ENCODE results near the gene ZFP1. TPM values are rescaled to one million over a fixed set of nuclear protein-coding genes. Genes with fewer than 3 reads are reported as not detected.

The ZFP1 gene
- total and polyA plus RNA-seq, 2 experiments from 2014 or later, result 9.4 to 14.4 TPM

DNA sequence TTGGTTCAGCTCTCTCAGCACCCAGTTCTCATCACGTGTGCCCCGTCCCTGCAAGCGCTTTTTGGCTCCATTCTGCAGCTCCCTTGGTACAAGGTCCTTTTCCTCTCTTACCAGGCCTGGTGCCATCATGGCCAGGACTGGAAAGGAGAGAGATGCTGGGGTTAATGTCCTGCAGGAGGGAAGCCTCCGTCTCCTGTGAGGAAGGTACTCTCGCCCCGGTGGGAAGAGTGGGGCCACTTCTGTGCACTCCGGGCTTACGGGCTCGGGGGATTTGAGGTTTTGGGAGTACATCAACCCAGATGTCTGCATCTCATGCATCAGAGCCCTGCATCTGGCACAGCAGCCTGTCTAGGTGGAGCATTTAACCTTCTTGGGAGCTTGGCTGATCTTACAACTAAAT lies 48.5 kb downstream of the ZFP1 start:
- TF ChIP-seq EZH2 (IDR thresholded peaks at IDR 0.05; ENCODE audit: borderline replicate concordance) (no peak), EZH2phosphoT487 (IDR thresholded peaks at IDR 0.05; ENCODE audit: low read depth, severe bottlenecking, unreplicated experiment) (no peak)
- TF ChIP-seq, protein P1, sequence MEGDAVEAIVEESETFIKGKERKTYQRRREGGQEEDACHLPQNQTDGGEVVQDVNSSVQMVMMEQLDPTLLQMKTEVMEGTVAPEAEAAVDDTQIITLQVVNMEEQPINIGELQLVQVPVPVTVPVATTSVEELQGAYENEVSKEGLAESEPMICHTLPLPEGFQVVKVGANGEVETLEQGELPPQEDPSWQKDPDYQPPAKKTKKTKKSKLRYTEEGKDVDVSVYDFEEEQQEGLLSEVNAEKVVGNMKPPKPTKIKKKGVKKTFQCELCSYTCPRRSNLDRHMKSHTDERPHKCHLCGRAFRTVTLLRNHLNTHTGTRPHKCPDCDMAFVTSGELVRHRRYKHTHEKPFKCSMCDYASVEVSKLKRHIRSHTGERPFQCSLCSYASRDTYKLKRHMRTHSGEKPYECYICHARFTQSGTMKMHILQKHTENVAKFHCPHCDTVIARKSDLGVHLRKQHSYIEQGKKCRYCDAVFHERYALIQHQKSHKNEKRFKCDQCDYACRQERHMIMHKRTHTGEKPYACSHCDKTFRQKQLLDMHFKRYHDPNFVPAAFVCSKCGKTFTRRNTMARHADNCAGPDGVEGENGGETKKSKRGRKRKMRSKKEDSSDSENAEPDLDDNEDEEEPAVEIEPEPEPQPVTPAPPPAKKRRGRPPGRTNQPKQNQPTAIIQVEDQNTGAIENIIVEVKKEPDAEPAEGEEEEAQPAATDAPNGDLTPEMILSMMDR (IDR thresholded peaks at IDR 0.05; ENCODE audit: poor library complexity), result no peak
- DNase-seq (ENCODE audit: low spot score), result no peak
- H3K27ac ChIP-seq, result no peak overlapping the region
- H2AFZ ChIP-seq, result no peak overlapping the region
- peaks cover 5% of the 10 kb centered on the region for H3K4me1 ChIP-seq (ENCODE audit: insufficient read depth)
- no peaks in the 10 kb centered on the region for H3K9me3 ChIP-seq (ENCODE audit: low read depth)
- WGBS (ENCODE audit: low lambda C conversion rate, missing lambda C conversion rate), result 73% methylated on average over 9 of the region's 9 CpGs
- no peaks in the 10 kb centered on the region for H3K27me3 ChIP-seq
- H3K9me2 ChIP-seq (replicated peaks; ENCODE audit: insufficient read depth), result no peaks in the 10 kb centered on the region
- no peaks in the 10 kb centered on the region for H3K36me3 ChIP-seq (replicated peaks; ENCODE audit: insufficient read depth, low read depth)
- H3K4me2 ChIP-seq, result no peak overlapping the region
- H3K79me2 ChIP-seq, result no peaks in the 10 kb centered on the region
- no peak overlapping the region for H3K4me3 ChIP-seq
- H4K20me1 ChIP-seq (ENCODE audit: insufficient read depth, poor library complexity, severe bottlenecking), result no peaks in the 10 kb centered on the region

DNA sequence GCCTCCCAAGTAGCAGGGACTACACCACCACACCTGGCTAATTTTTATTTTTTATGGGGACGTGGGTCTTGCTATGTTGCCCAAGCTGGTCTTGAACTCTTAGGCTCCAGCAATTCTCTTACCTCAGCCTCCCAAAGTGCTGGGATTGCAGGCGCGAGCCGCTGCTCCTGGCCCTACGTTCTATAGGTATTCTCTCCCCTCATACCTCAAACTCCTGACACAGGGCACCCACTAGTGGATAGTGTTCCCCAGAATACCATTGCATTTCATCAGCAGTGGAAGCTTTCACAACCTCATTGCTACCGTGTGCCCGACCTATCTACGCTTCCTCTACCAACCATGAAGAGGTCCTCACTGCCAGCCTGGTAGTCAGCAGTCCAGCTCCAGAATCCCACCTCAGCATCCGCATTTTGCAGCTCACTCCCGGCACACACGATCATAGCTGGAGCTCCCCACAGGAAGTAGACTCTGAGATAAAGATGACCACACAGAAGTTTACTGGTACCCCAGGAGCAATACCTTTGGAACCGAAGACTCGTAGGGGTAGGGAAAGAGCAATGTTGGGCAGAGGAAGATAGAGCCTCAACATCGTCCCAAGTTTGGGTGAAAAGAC lies 49.3 kb downstream of the ZFP1 start:
- Histone ChIP-seq H3K4me1 (ENCODE audit: insufficient read depth) (peaks cover 5% of the 10 kb centered on the region), H4K20me1 (ENCODE audit: insufficient read depth, poor library complexity, severe bottlenecking) (no peaks in the 10 kb centered on the region), H3K79me2 (no peaks in the 10 kb centered on the region), H3K27me3 (no peaks in the 10 kb centered on the region), H3K36me3 (replicated peaks; ENCODE audit: insufficient read depth, low read depth) (no peaks in the 10 kb centered on the region), H3K4me2 (peak overlapping the region; percentile 45), H3K9me3 (ENCODE audit: low read depth) (no peaks in the 10 kb centered on the region), H3K4me3 (no peak overlapping the region), H3K27ac (no peak overlapping the region), H3K9me2 (replicated peaks; ENCODE audit: insufficient read depth) (no peaks in the 10 kb centered on the region), H2AFZ (no peak overlapping the region)
- TF ChIP-seq EZH2 (IDR thresholded peaks at IDR 0.05; ENCODE audit: borderline replicate concordance), result no peak
- TF ChIP-seq, protein P1 (IDR thresholded peaks at IDR 0.05; ENCODE audit: poor library complexity), result no peak
- TF ChIP-seq EZH2phosphoT487 (IDR thresholded peaks at IDR 0.05; ENCODE audit: low read depth, severe bottlenecking, unreplicated experiment), result no peak
- no peak for DNase-seq (ENCODE audit: low spot score)
- WGBS (ENCODE audit: low lambda C conversion rate, missing lambda C conversion rate), result 68% methylated on average over 14 of the region's 14 CpGs

DNA sequence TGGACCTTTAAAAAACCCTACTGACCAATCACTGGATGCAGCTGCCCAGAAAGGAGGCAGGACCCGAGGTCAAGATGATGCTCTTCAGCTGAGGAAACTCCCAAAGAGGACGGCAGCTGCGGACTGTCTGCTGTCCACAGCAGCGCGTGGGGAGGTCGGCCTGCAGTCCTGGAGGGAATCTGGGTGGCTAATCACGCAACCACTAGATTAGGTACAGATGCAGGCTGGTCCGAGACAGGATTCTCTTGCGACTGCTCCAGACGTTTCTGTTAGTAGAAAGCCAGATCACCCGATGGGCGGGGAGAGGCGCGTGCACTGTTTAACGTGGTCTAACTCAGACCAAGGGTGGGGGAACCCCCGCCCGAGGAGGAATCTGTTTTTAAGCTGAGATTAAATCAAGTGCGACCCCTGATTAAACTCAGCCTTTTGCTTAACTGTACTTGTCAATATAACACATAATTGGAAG lies 49.8 kb downstream of the ZFP1 start:
- TF ChIP-seq EZH2 (IDR thresholded peaks at IDR 0.05; ENCODE audit: borderline replicate concordance) (no peak), EZH2phosphoT487 (IDR thresholded peaks at IDR 0.05; ENCODE audit: low read depth, severe bottlenecking, unreplicated experiment) (no peak)
- no peaks in the 10 kb centered on the region for H3K36me3 ChIP-seq (replicated peaks; ENCODE audit: insufficient read depth, low read depth)
- H3K27ac ChIP-seq, result peak overlapping the region; percentile 13
- peak overlapping the region; percentile 45 for H3K4me2 ChIP-seq
- H4K20me1 ChIP-seq (ENCODE audit: insufficient read depth, poor library complexity, severe bottlenecking), result no peaks in the 10 kb centered on the region
- WGBS (ENCODE audit: low lambda C conversion rate, missing lambda C conversion rate), result 44% methylated on average over 18 of the region's 18 CpGs
- no peak overlapping the region for H3K4me3 ChIP-seq
- no peaks in the 10 kb centered on the region for H3K27me3 ChIP-seq
- H2AFZ ChIP-seq, result no peak overlapping the region
- peak; percentile 64 for DNase-seq (ENCODE audit: low spot score)
- H3K79me2 ChIP-seq, result no peaks in the 10 kb centered on the region
- no peaks in the 10 kb centered on the region for H3K9me3 ChIP-seq (ENCODE audit: low read depth)
- H3K4me1 ChIP-seq (ENCODE audit: insufficient read depth), result peaks cover 5% of the 10 kb centered on the region
- H3K9me2 ChIP-seq (replicated peaks; ENCODE audit: insufficient read depth), result no peaks in the 10 kb centered on the region

DNA sequence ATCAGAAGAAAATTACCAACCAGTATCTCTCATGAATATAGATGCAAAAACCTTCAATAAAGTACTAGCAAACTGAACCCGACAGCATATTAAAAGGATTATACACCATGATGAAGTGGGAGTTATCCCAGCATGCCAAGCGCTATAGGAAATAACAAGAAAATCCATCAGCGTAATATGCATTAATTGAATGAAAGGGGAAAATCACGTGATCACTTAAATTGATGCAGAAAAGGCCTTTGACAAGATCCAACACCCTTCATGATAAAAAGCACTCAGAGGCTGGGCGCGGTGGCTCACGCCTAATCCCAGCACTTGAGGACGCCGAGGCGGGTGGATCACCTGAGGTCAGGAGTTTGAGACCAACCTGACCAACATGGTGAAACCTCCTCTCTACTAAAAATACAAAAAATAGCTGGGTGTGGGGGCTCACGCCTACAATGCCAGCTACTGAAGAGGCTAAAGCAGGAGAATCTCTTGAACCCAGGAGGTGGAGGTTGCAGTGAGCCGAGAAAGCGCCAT lies 53.8 kb downstream of the ZFP1 start:
- no peaks in the 10 kb centered on the region for H3K27me3 ChIP-seq
- no peak overlapping the region for H2AFZ ChIP-seq
- no peak for TF ChIP-seq EZH2phosphoT487 (IDR thresholded peaks at IDR 0.05; ENCODE audit: low read depth, severe bottlenecking, unreplicated experiment)
- TF ChIP-seq, protein P1 (IDR thresholded peaks at IDR 0.05; ENCODE audit: poor library complexity), result no peak
- TF ChIP-seq EZH2 (IDR thresholded peaks at IDR 0.05; ENCODE audit: borderline replicate concordance), result no peak
- H3K9me3 ChIP-seq (ENCODE audit: low read depth), result no peaks in the 10 kb centered on the region
- no peaks in the 10 kb centered on the region for H3K79me2 ChIP-seq
- no peak overlapping the region for H3K27ac ChIP-seq
- no peaks in the 10 kb centered on the region for H3K9me2 ChIP-seq (replicated peaks; ENCODE audit: insufficient read depth)
- no peak overlapping the region for H3K4me3 ChIP-seq
- H3K36me3 ChIP-seq (replicated peaks; ENCODE audit: insufficient read depth, low read depth), result no peaks in the 10 kb centered on the region
- peaks cover 5% of the 10 kb centered on the region for H3K4me1 ChIP-seq (ENCODE audit: insufficient read depth)
- H3K4me2 ChIP-seq, result no peak overlapping the region
- no peaks in the 10 kb centered on the region for H4K20me1 ChIP-seq (ENCODE audit: insufficient read depth, poor library complexity, severe bottlenecking)
- DNase-seq (ENCODE audit: low spot score), result no peak
- WGBS (ENCODE audit: low lambda C conversion rate, missing lambda C conversion rate), result 96% methylated on average over 13 of the region's 13 CpGs
